Esophagus squamous epithelium (tissue), 4 donors: ENCODE results near the gene KRTAP10-1.

Source experiments
- CTCF ChIP-seq, 6 experiments: fragments of 450-650 bp in 4 of 6; fragments of 200-600 bp in 2 of 6; sonication (generic) in 2 of 6; IDR thresholded peaks; one replicate each; pipeline ENCODE4 v1.5.1; 2016 to 2019; ENCODE audit warnings: antibody characterized with exemption in 6 of 6, mild to moderate bottlenecking in 4 of 6, moderate library complexity in 4 of 6
- POLR2A ChIP-seq, 4 donors: fragments of 450-650 bp; IDR thresholded peaks; one replicate each; pipeline ENCODE4 v1.6.1; 2017; ENCODE audit warnings: antibody characterized with exemption in 4 of 4, mild to moderate bottlenecking in 4 of 4, moderate library complexity in 3 of 4

GRCh38 chr21:44578371-44579055 lies 38.5 kb upstream of the KRTAP10-1 start:
- TF ChIP-seq CTCF (IDR thresholded peaks at IDR 0.05) (no peak), POLR2A (IDR thresholded peaks at IDR 0.05) (no peak)
